Small intestine (tissue), 7 donors: ENCODE measurements around the gene MED28. TPM values are rescaled to one million over a fixed set of nuclear protein-coding genes. Genes with fewer than 3 reads are reported as not detected.
A peak's percentile ranks its signal among the peaks of the same experiment; 100 is the strongest.
"Not testable (repeated sequence)": the region's sequence is repeated elsewhere in the genome, so short reads cannot be mapped to it uniquely, and the experiment has no call there.

Experiments
- DNase-seq, 2 donors: peaks; one replicate each; pipeline versions ENCODE4 v3.0.0 to v3.0.0-alpha.2; 2013
- FAIRE-seq: peaks from 2 replicates; lab custom pipeline; 2012; peaks lifted over from hg19 to GRCh38; lab: Jason Lieb, UNC
- H3K27ac ChIP-seq, 3 donors: one replicate each; pipeline ENCODE4 v1.5.1; 2013; ENCODE audit warnings: low read length in 2 of 3, mild to moderate bottlenecking in 2 of 3, control low read depth in 1 of 3, inconsistent platforms in 1 of 3, low read depth in 1 of 3, moderate library complexity in 1 of 3
- H3K27me3 ChIP-seq, 3 donors: one replicate each; pipeline ENCODE4 v1.6.1; 2013; ENCODE audit warnings: low read length in 3 of 3, inconsistent platforms in 1 of 3; ENCODE audit not compliant: control insufficient read depth in 3 of 3, insufficient read depth in 3 of 3
- H3K36me3 ChIP-seq, 3 donors: one replicate each; pipeline ENCODE4 v1.6.1; 2013; ENCODE audit warnings: low read length in 3 of 3, inconsistent platforms in 1 of 3, low read depth in 1 of 3, mild to moderate bottlenecking in 1 of 3, moderate library complexity in 1 of 3; ENCODE audit not compliant: control insufficient read depth in 3 of 3, insufficient read depth in 2 of 3
- H3K4me1 ChIP-seq, 3 donors: one replicate each; pipeline ENCODE4 v1.6.1; 2013; ENCODE audit warnings: low read length in 2 of 3, inconsistent platforms in 1 of 3, low read depth in 1 of 3, mild to moderate bottlenecking in 1 of 3, moderate library complexity in 1 of 3; ENCODE audit not compliant: control insufficient read depth in 3 of 3, insufficient read depth in 2 of 3
- H3K4me3 ChIP-seq, 3 donors: one replicate each; pipeline ENCODE4 v1.5.1; 2013; ENCODE audit warnings: low read length in 3 of 3, control low read depth in 1 of 3, inconsistent platforms in 1 of 3, low read depth in 1 of 3, mild to moderate bottlenecking in 1 of 3, moderate library complexity in 1 of 3
- H3K9me3 ChIP-seq, 2 donors: one replicate each; pipeline ENCODE4 v1.6.1; 2013; ENCODE audit warnings: low read depth in 1 of 2, low read length in 1 of 2; ENCODE audit not compliant: control insufficient read depth in 2 of 2, insufficient read depth in 1 of 2
- WGBS, 3 donors: extraction: QIAGEN DNeasy Blood & Tissue Kit; methylation state at CpG; one replicate each; pipeline ENCODE4 v1.1.7; 2013; 5-methylcytosine and 5-hydroxymethylcytosine counted together
- polyA plus RNA-seq, 4 donors: library from polyadenylated mRNA; stranded (reverse) in 3 of 4; unstranded in 1 of 4; fragments of 200-250 nt in 3 of 4; fragments of 120-200 nt in 1 of 4; gene quantifications; one replicate each; pipeline versions ENCODE4 v1.2.1 to v1.2.3, GENCODE V29; 2013
- donor health status: healthy with polysubstance abuse.
- donor health status: control.
- donor health status: control.
- donor health status: Bipolar disorder and iron deficiency.
- donor health status: healthy.

MED28 gene
- polyA plus RNA-seq, 4 donors, result 5.1 to 53.1 (median 10.6) TPM

DNA sequence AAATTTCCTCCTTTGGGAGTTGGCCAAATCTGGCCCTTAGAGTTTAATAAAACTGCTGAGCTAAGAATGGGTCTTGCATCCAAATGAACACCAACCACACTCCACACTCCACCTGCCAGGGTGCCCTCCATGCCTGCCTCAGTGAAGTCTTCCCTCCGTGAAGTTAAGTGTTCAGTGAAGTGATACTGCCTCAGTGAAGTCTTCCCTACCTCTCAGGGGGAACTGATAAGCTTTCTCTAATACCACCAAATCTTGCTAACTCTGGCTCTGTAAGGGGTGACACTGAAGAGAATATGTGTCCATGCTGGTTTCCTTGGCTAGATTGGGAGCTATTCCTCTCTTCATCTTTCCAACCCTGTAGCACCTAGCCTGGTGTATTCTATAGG, 27.9 kb downstream of the MED28 start:
- Histone ChIP-seq H3K27ac (no peak overlapping the region), H3K36me3 (peaks cover 0 to 7% (median 0%) of the 10 kb centered on the region in 3 donors), H3K9me3 (peaks cover 0 to 14% of the 10 kb centered on the region in 2 donors), H3K4me1 (no peaks in the 10 kb centered on the region), H3K27me3 (no peaks in the 10 kb centered on the region), H3K4me3 (no peak overlapping the region)
- WGBS, 3 donors, result 79 to 94% (median 80%) methylated on average over 1 of the region's 1 CpG
- DNase-seq, result no peak
- FAIRE-seq, result no peak

DNA sequence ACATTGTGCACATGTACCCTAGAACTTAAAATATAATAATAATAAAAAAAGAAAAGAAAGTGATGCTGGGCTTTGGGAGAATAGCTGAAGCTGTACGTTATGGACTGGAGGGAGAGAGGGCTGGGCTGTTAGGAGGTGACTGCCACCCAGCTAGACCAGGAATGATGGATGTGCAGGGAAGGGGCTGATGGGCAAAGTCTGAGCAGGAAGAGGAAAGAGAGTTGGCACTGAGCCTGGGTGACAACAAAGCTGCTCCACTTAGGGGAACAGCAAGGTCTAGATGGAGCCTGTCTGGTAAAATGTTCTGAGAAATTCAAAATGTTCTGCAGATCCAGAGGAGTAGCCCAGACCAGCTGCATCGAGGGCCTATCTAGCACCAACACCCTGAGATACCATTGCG, 32.3 kb downstream of the MED28 start:
- 34 to 59% (median 55%) methylated on average over 3 of the region's 3 CpGs for WGBS, 3 donors
- no peak overlapping the region for H3K27ac ChIP-seq
- H3K27me3 ChIP-seq, result no peaks in the 10 kb centered on the region
- no peak overlapping the region for H3K4me3 ChIP-seq
- peaks cover 0 to 14% of the 10 kb centered on the region in 2 donors for H3K9me3 ChIP-seq
- FAIRE-seq (no peak), DNase-seq (peak in 1 of 2 donors; percentile 42)
- no peaks in the 10 kb centered on the region for H3K4me1 ChIP-seq
- no peaks in the 10 kb centered on the region for H3K36me3 ChIP-seq

DNA sequence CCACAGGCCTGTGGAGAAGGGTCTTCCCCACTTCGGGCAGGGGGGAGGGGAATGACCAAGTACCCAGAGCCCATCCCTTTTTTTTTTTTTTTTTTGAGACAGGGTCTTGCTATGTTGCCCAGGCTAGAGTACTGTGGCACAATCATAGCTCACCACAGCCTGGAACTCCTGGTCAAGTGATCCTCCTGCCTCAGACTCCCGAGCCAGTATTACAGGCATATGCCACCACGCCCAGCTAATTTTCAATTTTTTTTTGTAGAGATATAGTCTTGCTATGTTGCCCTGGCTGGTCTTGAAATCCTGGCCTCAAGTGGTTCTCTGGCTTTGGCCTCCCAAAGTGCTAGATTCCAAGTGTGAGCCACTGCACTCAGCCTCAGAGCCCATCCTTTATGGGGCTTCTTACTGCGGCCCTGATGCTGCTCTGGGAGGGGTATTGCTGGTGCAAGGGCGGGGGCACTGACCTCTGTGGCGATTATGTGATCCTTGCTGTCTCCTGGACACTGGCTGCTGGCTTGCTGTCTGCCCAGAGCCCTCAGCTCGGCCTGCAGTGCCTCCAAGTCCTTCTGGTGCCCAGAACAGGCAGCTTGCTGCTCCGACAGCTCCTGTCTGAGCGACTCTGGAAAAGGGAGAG, 32.9 kb downstream of the MED28 start:
- DNase-seq (no peak), FAIRE-seq (no peak)
- H3K27me3 ChIP-seq, result no peaks in the 10 kb centered on the region
- peaks cover 0 to 13% of the 10 kb centered on the region in 2 donors for H3K9me3 ChIP-seq
- no peaks in the 10 kb centered on the region for H3K36me3 ChIP-seq
- H3K4me3 ChIP-seq, result no peak overlapping the region
- no peaks in the 10 kb centered on the region for H3K4me1 ChIP-seq
- H3K27ac ChIP-seq, result no peak overlapping the region
- 77 to 88% (median 79%) methylated on average over 9 of the region's 9 CpGs for whole genome bisulfite sequencing, 3 donors

DNA sequence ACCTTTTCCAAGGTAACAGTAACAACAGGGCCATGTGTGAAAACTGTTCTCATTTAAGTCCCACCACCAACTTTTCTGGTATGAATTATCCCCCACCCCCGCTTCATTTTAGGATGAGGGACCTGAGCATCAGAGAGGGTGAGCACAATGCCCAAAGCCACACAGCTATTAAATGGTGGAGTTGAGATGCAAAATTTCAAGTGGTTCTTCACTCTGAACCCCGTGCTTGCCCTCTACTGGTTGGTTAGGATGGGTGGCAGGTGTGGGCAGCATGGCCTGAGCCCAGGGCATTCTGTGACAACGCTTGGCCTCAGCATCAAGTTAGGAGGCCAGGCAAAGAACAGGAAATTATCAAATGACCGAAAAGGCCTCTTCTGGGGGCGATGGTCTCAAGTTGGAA, 33.5 kb downstream of the MED28 start:
- Histone ChIP-seq H3K27ac (no peak overlapping the region), H3K4me3 (no peak overlapping the region), H3K27me3 (no peaks in the 10 kb centered on the region), H3K4me1 (no peaks in the 10 kb centered on the region), H3K9me3 (peaks cover 0 to 8% of the 10 kb centered on the region in 2 donors), H3K36me3 (no peaks in the 10 kb centered on the region)
- DNase-seq (no peak), FAIRE-seq (no peak)
- 75 to 82% (median 77%) methylated on average over 5 of the region's 5 CpGs for WGBS, 3 donors

DNA sequence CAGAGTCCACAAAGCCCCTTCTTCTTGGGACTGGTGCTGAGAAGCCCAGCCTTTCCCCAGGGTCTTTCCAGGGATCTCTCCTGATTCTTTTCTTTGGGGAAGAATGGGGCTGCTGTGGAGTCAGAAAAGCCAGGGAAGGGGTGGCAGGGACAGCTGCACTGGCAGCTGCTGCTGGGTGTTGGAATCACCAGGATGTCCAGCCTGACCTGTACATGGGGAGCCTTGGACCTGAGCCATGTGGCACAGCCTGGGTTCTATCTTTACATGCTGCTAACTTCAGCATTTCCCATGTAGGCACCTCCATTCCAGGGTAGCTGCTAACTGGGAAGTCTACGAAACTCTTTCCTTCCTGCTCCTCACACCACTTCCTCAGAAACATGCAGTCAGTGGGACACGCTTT, 36.0 kb downstream of the MED28 start:
- FAIRE-seq (no peak), DNase-seq (no peak)
- H3K36me3 ChIP-seq, result no peaks in the 10 kb centered on the region
- H3K9me3 ChIP-seq, result no peaks in the 10 kb centered on the region
- H3K4me1 ChIP-seq, result no peaks in the 10 kb centered on the region
- H3K27me3 ChIP-seq, result no peaks in the 10 kb centered on the region
- 71 to 89% (median 83%) methylated on average over 2 of the region's 2 CpGs for whole genome bisulfite sequencing, 3 donors
- H3K4me3 ChIP-seq, result no peak overlapping the region
- no peak overlapping the region for H3K27ac ChIP-seq

DNA sequence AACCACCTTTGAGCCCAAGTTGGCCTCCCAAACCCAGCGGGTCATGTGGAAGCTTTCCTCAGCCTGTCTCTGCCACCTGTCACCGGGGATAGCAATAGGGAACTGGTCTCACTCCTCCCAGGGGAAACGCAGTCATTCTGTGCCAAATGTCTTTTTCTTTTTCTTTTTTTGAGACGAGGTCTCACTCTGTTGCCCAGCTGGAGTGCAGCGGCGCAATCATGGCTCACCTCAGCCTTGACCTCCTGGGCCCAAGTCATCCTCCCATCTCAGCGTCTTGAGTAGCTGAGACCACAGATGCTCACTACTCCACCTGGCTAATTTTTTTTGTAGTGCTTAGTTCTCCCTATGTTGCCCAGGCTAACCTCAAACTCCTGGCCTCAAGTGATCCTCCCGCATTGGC, 40.3 kb downstream of the MED28 start:
- FAIRE-seq, result no peak
- Histone ChIP-seq H3K27ac (no peak overlapping the region), H3K4me1 (no peaks in the 10 kb centered on the region), H3K27me3 (peaks cover 0 to 4% (median 2%) of the 10 kb centered on the region in 3 donors), H3K36me3 (no peaks in the 10 kb centered on the region), H3K9me3 (no peaks in the 10 kb centered on the region), H3K4me3 (no peak overlapping the region)
- WGBS, 3 donors, result 78 to 83% (median 82%) methylated on average over 8 of the region's 8 CpGs
- DNase-seq, result no peak

DNA sequence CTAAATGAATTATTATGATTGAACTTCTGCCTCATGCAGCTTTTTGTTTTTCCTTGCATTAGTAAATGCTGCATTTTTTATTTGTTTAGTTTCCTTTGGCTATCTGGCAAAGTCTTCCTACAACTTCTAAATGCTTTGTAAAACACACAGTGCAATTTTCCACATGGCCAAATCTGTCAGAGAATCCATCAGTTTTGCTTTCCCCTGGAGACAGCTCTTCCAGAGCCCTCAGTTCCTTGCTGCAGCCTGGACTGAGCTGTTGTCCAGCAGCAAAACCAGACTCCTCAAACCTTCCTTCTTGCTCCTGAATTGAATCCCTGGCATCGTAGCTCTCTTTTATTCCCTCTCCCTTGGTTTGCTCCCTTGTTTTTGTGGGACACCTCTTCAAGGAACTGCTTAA, 42.6 kb downstream of the MED28 start:
- Histone ChIP-seq H3K9me3 (no peaks in the 10 kb centered on the region), H3K4me1 (no peaks in the 10 kb centered on the region), H3K27ac (no peak overlapping the region), H3K36me3 (no peaks in the 10 kb centered on the region), H3K27me3 (peaks cover 0 to 4% (median 2%) of the 10 kb centered on the region in 3 donors), H3K4me3 (no peak overlapping the region)
- DNase-seq (no peak), FAIRE-seq (no peak)
- 66 to 88% (median 67%) methylated on average over 1 of the region's 1 CpG for WGBS, 3 donors

DNA sequence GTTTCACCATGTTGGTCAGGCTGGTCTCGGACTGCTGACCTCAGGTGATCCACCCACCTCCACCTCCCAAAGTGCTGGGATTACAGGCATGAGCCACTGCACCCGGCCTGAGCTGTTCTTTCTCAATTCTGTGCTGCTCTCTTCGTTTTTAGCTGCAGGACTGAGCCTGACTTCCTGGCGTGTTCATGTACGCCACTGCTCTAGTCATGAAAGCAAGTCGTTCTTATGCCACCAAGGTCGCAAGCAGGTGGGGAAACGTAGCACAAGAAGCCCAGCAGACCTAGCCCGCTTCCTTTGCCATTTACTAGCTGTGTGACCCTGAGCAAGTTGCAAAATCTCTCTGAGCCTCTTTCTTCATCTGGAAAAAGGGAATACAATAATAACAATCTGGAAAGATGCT, 43.4 kb downstream of the MED28 start:
- no peak for FAIRE-seq
- H3K4me1 ChIP-seq, result no peaks in the 10 kb centered on the region
- H3K4me3 ChIP-seq, result no peak overlapping the region
- 75 to 80% (median 76%) methylated on average over 9 of the region's 9 CpGs for WGBS, 3 donors
- H3K9me3 ChIP-seq, result no peaks in the 10 kb centered on the region
- H3K27ac ChIP-seq, result no peak overlapping the region
- no peak for DNase-seq
- H3K27me3 ChIP-seq, result peaks cover 0 to 4% (median 2%) of the 10 kb centered on the region in 3 donors
- H3K36me3 ChIP-seq, result no peaks in the 10 kb centered on the region

DNA sequence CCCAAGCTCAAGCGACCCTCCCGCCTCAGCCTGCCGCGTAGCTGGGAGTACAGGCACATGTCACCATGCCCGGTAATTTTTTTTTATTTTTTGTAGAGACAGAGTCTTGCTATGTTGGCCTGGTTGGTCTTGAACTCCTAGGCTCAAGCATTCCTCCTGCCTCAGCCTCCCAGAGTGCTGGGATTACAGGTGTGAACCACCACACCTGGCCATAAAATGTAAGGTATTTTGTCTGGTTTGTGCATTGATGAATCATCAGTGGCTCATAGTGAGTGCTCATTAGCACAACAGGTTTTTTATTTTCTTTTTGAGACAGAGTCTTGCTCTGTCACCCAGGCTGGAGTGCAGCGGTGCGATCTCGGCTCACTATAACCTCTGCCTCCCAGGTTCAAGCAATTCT, 44.8 kb downstream of the MED28 start:
- H3K27ac ChIP-seq, H3K9me3 ChIP-seq, FAIRE-seq, H3K4me1 ChIP-seq, H3K36me3 ChIP-seq, H3K4me3 ChIP-seq, H3K27me3 ChIP-seq, DNase-seq: not testable (repeated sequence)
- 93 to 96% (median 95%) methylated on average over 8 of the region's 8 CpGs for WGBS, 3 donors
